HEK293T (cell line): ENCODE data around the gene MAPK13.

Source experiments
- BHLHE40 ChIP-seq: fragments of 450-650 bp; IDR thresholded peaks from 2 replicates; pipeline ENCODE4 v1.6.1; 2016; ENCODE audit warnings: mild to moderate bottlenecking, moderate library complexity, borderline replicate concordance
- ELF4 ChIP-seq: fragments of 450-650 bp; IDR thresholded peaks from 2 replicates; pipeline ENCODE4 v1.6.1; 2017; ENCODE audit warnings: antibody characterized with exemption
- FOXK2 ChIP-seq: fragments of 450-650 bp; IDR thresholded peaks from 2 replicates; pipeline ENCODE4 v1.6.1; 2016; ENCODE audit warnings: mild to moderate bottlenecking
- FOXM1 ChIP-seq: fragments of 450-650 bp; IDR thresholded peaks from 2 replicates; pipeline ENCODE4 v1.6.1; 2017; ENCODE audit warnings: mild to moderate bottlenecking, borderline replicate concordance
- HDGF ChIP-seq: fragments of 450-650 bp; IDR thresholded peaks from 2 replicates; pipeline ENCODE4 v1.6.1; 2017; ENCODE audit warnings: antibody characterized with exemption, borderline replicate concordance
- L3MBTL2 ChIP-seq: fragments of 450-650 bp; conservative IDR thresholded peaks from 2 replicates; pipeline ENCODE4 v1.6.1; 2016; ENCODE audit warnings: mild to moderate bottlenecking
- LEF1 ChIP-seq: fragments of 450-650 bp; IDR thresholded peaks from 2 replicates; pipeline ENCODE4 v1.6.1; 2017; ENCODE audit warnings: mild to moderate bottlenecking, borderline replicate concordance
- NFRKB ChIP-seq: fragments of 450-650 bp; IDR thresholded peaks from 2 replicates; pipeline ENCODE4 v1.6.1; 2016; ENCODE audit warnings: mild to moderate bottlenecking, moderate library complexity
- PKNOX1 ChIP-seq: fragments of 450-650 bp; IDR thresholded peaks from 2 replicates; pipeline ENCODE4 v1.6.1; 2016
- SP1 ChIP-seq: fragments of 450-650 bp; IDR thresholded peaks from 2 replicates; pipeline ENCODE4 v1.6.1; 2017
- SUZ12 ChIP-seq: fragments of 450-650 bp; IDR thresholded peaks from 2 replicates; pipeline ENCODE4 v1.6.1; 2016; ENCODE audit warnings: mild to moderate bottlenecking
- TARDBP ChIP-seq: fragments of 450-650 bp; IDR thresholded peaks from 2 replicates; pipeline ENCODE4 v1.6.1; 2016
- ZNF384 ChIP-seq: fragments of 450-650 bp; IDR thresholded peaks from 2 replicates; pipeline ENCODE4 v1.6.1; 2016

- TF ChIP-seq SP1 = no peak
- TF ChIP-seq TARDBP = no peak
- TF ChIP-seq PKNOX1 = no peak
- TF ChIP-seq FOXM1 = no peak
- no peak for TF ChIP-seq NFRKB
- no peak for TF ChIP-seq BHLHE40
- no peak for TF ChIP-seq LEF1
- no peak for TF ChIP-seq HDGF
- TF ChIP-seq SUZ12 = no peak
- no peak for TF ChIP-seq FOXK2
- no peak for TF ChIP-seq ZNF384
- TF ChIP-seq ELF4 = no peak
- no peak for TF ChIP-seq L3MBTL2
Observed at GRCh38 chr6:36094753-36095496, 35.4 kb upstream of the MAPK13 start.
